H54 (cell line): ENCODE results near the gene PDGFD.

Source experiments
- DNase-seq: peaks from one replicate; pipeline ENCODE4 v3.0.0; 2011; ENCODE audit warnings: low spot score, mixed read lengths; ENCODE audit not compliant: insufficient read length
- FAIRE-seq: peaks from 3 replicates; lab custom pipeline; 2011; peaks lifted over from hg19 to GRCh38; lab: Jason Lieb, UNC
- POLR2A ChIP-seq: IDR thresholded peaks from 2 replicates; pipeline ENCODE4 v1.6.1; 2011; ENCODE audit warnings: low read depth, mild to moderate bottlenecking, low read length

Gene PDGFD

GRCh38 chr11:103946793-103947545 lies 217.0 kb downstream of the PDGFD start:
- DNase-seq (no peak), FAIRE-seq (no peak)
- TF ChIP-seq POLR2A = no peak

DNA sequence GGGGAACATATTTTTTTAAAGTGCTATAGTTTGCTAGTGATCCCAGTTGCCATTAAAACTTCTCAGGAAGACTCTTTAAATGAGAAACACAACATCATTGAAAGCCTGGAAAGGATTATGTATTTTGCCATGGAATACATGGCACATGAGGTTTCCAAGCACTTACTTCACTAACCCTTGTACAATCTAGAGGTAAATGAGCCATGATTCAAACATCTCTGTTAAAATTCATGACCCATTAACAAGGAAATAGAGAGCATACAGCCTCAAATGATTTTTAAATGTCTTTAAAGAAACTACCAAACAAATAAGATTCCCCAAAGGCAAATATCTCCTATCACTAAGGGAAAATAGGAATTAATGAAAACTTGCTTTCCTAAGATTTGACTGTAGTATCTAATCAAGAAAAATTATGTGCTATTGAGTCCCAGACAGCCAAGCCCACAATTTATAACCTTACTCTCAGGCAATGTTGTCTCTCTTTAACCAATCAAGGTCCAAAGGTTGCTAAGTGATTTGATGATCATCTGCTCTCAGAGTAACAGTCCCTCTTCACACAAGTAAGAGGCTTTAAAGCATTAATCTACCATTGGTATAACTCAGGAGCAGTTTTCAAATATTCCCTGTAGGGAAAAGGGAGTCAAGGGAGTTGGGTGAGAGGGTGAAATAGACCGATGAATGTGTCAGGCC lies 219.6 kb downstream of the PDGFD start:
- TF ChIP-seq POLR2A = no peak
- FAIRE-seq (no peak), DNase-seq (no peak)

- no peak for FAIRE-seq
- no peak for DNase-seq
- no peak for TF ChIP-seq POLR2A
Observed at GRCh38 chr11:103942646-103943045, 221.3 kb downstream of the PDGFD start.

DNA sequence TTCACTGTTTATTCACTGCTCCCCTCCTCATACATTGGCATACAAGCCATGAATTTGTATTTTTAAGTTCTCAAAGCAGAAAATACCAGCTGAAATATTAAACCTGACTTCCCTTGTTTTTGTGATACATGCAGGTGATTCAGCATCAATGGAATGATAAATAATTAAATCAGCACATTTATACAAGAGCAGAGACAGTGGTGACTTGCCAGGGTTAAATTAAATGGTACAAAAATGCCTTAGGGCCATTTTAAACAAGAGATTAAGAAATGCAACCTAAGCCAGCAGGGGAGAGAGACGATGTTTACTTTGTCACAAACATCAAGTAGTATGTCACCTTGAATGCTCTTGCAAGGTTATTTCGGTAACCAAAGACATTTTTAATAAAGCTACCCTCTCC lies 223.4 kb downstream of the PDGFD start:
- FAIRE-seq (no peak), DNase-seq (no peak)
- no peak for TF ChIP-seq POLR2A

DNA sequence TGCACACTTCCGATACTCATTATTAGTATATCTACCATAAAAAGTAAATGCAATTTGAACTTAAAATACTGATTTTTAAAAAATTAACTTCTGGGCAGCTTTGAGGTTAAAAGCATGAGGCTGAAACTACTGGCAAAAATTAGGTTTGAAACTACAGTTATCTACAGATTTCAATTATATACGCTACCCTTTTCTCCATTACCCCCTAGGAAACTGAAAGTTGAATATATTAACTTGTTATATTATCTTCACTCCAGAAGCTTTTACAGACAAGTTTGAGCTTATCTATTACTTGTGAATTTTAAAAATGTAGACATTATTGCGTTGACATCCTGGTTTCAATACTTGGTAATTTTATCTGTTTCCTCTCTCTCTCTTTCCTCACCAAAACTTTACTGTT lies 224.3 kb downstream of the PDGFD start:
- TF ChIP-seq POLR2A = no peak
- FAIRE-seq = no peak

DNA sequence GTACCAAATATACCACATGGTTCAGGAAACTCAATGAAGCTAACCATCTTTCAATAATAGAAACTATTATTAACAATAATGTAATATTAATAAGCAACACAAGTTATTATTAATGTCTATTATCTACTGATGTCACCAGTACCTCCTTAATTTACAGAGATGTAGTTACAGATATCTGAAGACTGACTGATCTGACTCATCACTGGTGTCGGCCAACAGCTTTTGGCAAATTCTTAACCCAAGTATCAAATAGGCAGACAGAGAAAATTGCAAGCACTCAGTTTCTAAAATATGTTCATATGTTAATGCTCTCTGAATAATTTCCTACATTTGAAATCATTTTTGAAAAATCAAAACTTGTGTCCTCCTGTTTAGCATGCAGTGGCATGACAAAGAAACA lies 227.9 kb downstream of the PDGFD start:
- DNase-seq (no peak), FAIRE-seq (no peak)
- TF ChIP-seq POLR2A = no peak

More for the DNA sequence above, 224.3 kb downstream of the PDGFD start:
- no peak for DNase-seq

- no peak for TF ChIP-seq POLR2A
- FAIRE-seq = no peak
- no peak for DNase-seq
Observed at GRCh38 chr11:103935219-103935618, 228.7 kb downstream of the PDGFD start.

GRCh38 chr11:103929170-103929903 lies 234.6 kb downstream of the PDGFD start:
- TF ChIP-seq POLR2A = no peak
- DNase-seq (no peak), FAIRE-seq (no peak)

GRCh38 chr11:103928802-103929161 lies 235.2 kb downstream of the PDGFD start:
- DNase-seq (no peak), FAIRE-seq (no peak)
- no peak for TF ChIP-seq POLR2A

GRCh38 chr11:103928040-103928801 lies 235.7 kb downstream of the PDGFD start:
- DNase-seq = no peak
- FAIRE-seq = no peak

GRCh38 chr11:103927535-103927934 lies 236.4 kb downstream of the PDGFD start:
- DNase-seq = no peak
- no peak for FAIRE-seq
- TF ChIP-seq POLR2A = no peak

More at GRCh38 chr11:103928040-103928801, 235.7 kb downstream of the PDGFD start:
- TF ChIP-seq POLR2A = no peak

DNA sequence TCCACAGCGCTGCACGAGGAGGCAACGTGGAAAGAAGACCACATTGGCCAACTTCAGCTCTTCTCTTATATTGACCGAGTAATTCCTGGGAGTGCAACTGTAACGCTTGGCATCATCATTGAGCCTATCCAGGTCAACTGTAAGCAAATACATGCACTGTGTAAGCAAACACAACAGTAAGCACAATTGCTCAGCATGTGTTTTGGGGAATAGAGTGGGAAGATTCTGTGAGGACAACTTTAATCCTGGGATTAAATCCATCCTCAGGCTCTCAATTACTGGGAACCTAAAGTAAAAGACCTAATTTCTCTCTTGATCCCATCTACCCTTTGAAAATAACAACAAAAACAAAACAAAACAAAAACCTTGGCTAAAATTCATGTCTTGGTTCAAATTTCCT lies 237.0 kb downstream of the PDGFD start:
- no peak for TF ChIP-seq POLR2A
- DNase-seq = no peak
- no peak for FAIRE-seq

GRCh38 chr11:103924166-103925013 lies 239.6 kb downstream of the PDGFD start:
- no peak for TF ChIP-seq POLR2A
- FAIRE-seq (no peak), DNase-seq (no peak)
